Measurements from ENCODE around the gene WDR59.
"Not testable (repeated sequence)": the region's sequence is repeated elsewhere in the genome, so short reads cannot be mapped to it uniquely, and the experiment has no call there.

Gene WDR59

GRCh38 chr16:74954763-74955162 is 30.2 kb downstream of the WDR59 start:
- DNase-seq: no peak

GRCh38 chr16:74951681-74952080 is 33.2 kb downstream of the WDR59 start:
- DNase-seq: no peak

- no peak for DNase-seq
These were observed 33.7 kb downstream of the WDR59 start for GRCh38 chr16:74951206-74951605.

- DNase-seq: no peak
These were observed 34.4 kb downstream of the WDR59 start for GRCh38 chr16:74950511-74950910.

GRCh38 chr16:74949309-74949708 is 35.6 kb downstream of the WDR59 start:
- DNase-seq: no peak

- no peak for DNase-seq
These were observed 40.5 kb downstream of the WDR59 start for GRCh38 chr16:74944466-74944865.

GRCh38 chr16:74942977-74943918 is 41.7 kb downstream of the WDR59 start:
- DNase-seq: no peak

- DNase-seq: no peak
These were observed 42.4 kb downstream of the WDR59 start for GRCh38 chr16:74942566-74942965.

GRCh38 chr16:74939688-74940087 is 45.2 kb downstream of the WDR59 start:
- DNase-seq: no peak

- no peak for DNase-seq
These were observed 47.9 kb downstream of the WDR59 start for GRCh38 chr16:74936902-74937560.

- no peak for DNase-seq
These were observed 53.5 kb downstream of the WDR59 start for GRCh38 chr16:74931445-74931844.

GRCh38 chr16:74929636-74930035 is 55.3 kb downstream of the WDR59 start:
- no peak for DNase-seq

GRCh38 chr16:74926805-74927204 is 58.1 kb downstream of the WDR59 start:
- no peak for DNase-seq

- no peak for DNase-seq
These were observed 61.0 kb downstream of the WDR59 start for GRCh38 chr16:74923766-74924460.

GRCh38 chr16:74922150-74923138 is 62.5 kb downstream of the WDR59 start:
- no peak for DNase-seq

- no peak for DNase-seq
These were observed 63.9 kb downstream of the WDR59 start for GRCh38 chr16:74921051-74921450.

- DNase-seq: no peak
These were observed 75.3 kb downstream of the WDR59 start for GRCh38 chr16:74909665-74910064.

GRCh38 chr16:74908759-74909158 is 76.2 kb downstream of the WDR59 start:
- not testable (repeated sequence) for DNase-seq

GRCh38 chr16:74903901-74904678 is 80.8 kb downstream of the WDR59 start:
- no peak for DNase-seq

- no peak for DNase-seq
These were observed 81.8 kb downstream of the WDR59 start for GRCh38 chr16:74903120-74903519.

GRCh38 chr16:74902161-74902560 is 82.8 kb downstream of the WDR59 start:
- no peak for DNase-seq

Measured in NCI-H2029 (cell line).